NCI-H446 treated with DMSO at 0.1 percent for 48 hours (cell line): ENCODE data around the gene MAGEB10.
"Not testable (repeated sequence)": the region's sequence is repeated elsewhere in the genome, so short reads cannot be mapped to it uniquely, and the experiment has no call there.

ENCODE experiments used
- DNase-seq: peaks from one replicate; lab custom pipeline; 2025; lab: John Stamatoyannopoulos, UW

Gene MAGEB10

DNA sequence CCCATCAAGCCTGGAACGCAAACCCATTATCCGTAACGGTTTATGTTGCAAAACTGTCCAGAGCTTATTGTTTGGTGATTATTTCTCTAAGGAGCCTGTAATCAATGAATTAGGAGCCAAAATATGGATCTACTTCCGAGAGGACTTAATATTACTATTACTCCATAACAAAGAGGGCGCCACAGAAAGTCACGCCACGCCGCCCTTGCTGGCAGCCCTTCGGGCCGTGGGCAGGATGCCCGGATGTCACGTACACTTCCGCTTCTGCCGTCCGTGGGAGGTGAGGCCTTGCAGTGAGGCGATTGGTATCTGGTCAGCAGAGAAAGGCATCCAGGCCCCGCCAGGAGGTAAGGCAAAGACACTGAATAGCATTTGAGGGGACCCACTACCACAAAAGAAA, at the start of gene MAGEB10:
Gene MAGEB10 (plus strand): TSS at position 301 of the 400 bp plus-strand sequence. CDS start 13,317 bp downstream, outside the sequence.
- no peak for DNase-seq

- DNase-seq, result no peak
These were observed 42.1 kb upstream of the MAGEB10 start for GRCh38 chrX:27765718-27766117.

DNA sequence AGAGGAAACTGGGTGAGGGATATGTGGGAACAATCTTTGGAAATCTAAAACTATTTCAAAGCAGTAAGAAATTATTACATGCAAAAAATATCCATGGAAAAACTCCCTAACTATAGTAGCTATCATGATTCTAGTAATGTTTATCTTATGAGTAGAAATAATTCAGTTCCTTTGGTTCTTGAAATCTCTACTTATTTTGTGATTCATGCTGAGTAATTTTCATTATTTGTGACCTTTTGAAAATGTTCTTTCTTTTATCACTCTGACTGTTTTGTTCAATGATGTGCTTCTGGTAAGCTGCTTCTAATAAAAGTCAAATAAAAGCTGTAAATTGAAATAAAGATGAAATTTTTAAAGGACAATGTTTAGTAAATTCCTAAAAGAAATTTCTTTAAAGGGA, 40.4 kb upstream of the MAGEB10 start:
- no peak for DNase-seq

DNA sequence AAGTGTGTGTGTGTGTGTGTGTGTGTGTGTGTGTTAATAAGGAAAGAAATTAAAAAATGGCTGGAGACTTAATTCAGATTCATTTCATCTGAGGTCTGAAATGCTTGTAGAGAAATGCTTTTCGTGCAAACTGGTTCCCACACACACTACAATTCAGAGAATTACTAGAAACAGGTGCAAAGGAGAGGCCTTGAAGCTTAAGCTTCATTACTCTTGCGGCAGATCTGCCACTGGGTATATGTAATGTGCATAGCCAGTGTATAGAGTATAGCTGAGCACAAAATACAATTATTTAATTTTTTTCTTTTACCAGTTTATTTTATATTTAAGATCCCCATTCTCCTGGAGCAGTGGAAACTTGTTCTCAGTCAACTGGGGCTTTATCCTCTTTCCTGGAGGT, 31.8 kb upstream of the MAGEB10 start:
- DNase-seq, result no peak

GRCh38 chrX:27796640-27797257, 11.0 kb upstream of the MAGEB10 start:
- DNase-seq, result no peak

- DNase-seq, result no peak
These were observed 10.2 kb upstream of the MAGEB10 start for GRCh38 chrX:27797575-27797974.

- no peak for DNase-seq
These were observed 436 bp downstream of the MAGEB10 start for GRCh38 chrX:27808226-27808625.

DNA sequence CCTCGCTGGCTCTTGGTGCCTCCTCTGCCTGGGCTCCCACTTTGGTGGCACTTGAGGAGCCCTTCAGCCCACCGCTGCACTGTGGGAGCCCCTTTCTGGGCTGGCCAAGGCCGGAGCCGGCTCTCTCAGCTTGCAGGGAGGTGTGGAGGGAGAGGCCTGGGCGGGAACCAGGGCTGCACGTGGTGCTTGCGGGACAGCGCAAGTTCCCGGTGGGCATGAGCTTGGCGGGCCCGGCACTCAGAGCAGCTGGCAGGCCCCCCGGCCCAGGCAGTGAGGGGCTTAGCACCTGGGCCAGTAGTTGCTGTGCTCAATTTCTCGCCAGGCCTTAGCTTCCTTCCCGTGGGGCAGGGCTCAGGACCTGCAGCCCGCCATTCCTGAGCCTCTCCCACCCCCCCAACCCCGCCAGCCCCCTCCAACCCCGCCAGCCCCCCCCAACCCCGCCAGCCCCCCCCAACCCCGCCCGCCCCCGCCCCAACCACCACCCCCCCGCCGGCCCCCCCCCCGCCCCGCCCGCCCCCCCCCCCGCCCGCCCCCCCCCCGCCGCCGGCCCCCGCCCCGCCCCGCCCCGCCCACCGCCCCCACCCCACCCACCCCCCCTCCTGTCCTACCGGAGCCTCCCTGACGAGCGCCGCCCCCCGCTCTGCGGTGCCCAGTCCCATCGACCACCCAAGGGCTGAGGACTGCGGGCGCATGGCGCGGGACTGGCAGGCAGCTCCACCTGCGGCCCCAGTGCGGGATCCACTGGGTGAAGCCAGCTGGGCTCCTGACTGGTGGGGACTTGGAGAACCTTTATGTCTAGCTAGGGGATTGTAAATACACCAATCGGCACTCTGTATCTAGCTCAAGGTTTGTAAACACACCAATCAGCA, 1.4 kb downstream of the MAGEB10 start:
- not testable (repeated sequence) for DNase-seq

- no peak for DNase-seq
These were observed 7.4 kb downstream of the MAGEB10 start for GRCh38 chrX:27815209-27815608.

DNA sequence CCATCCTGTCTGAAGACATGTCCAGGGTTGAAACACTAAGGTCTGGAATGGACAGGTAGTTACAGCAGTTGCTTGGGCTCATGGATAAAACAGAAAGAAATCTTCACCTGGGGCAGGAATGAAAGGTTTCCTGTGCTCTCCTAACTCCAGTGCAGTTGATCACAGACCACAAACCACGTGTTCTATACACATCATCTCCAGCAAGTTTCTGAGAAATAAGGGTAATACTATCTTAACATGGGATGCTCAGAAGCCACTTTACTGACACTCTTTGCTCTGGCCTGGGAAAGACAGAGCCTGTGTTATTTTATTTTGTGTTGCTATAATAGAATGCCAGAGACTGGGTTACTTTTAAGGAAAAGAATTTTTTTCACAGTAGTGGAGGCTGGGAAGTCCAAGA, 16.0 kb downstream of the MAGEB10 start:
- no peak for DNase-seq

GRCh38 chrX:27838185-27838584, 30.4 kb downstream of the MAGEB10 start:
- no peak for DNase-seq

DNA sequence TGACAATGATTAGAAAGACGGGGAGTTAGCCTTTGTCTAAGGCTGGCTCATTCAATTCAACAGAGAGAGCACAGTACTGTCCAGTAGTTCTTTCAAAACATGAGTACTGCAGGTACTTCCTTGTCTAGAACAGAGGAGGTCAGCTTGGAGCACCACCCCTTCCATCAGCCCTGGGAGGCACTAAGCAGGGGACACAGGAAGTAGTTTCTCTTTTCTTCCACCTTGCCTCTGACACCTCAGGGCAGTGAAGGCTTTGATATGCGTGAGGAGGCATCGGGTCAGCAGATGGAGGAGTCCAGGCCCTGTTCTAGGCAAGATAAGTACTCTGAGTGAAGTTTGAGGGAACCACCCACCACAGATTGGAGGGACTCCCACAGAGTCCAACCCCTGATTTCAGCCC, 33.1 kb downstream of the MAGEB10 start:
- no peak for DNase-seq

GRCh38 chrX:27842859-27843258, 35.1 kb downstream of the MAGEB10 start:
- no peak for DNase-seq

GRCh38 chrX:27860337-27860736, 52.5 kb downstream of the MAGEB10 start:
- DNase-seq, result no peak

- no peak for DNase-seq
These were observed 56.0 kb downstream of the MAGEB10 start for GRCh38 chrX:27863809-27864208.
